Pancreas (tissue), 10 donors: ENCODE data around the gene PRSS1. TPM values are rescaled to one million over a fixed set of nuclear protein-coding genes. Genes with fewer than 3 reads are reported as not detected.
A peak's percentile ranks its signal among the peaks of the same experiment; 100 is the strongest.
"Not testable (repeated sequence)": the region's sequence is repeated elsewhere in the genome, so short reads cannot be mapped to it uniquely, and the experiment has no call there.

Experiments
- ATAC-seq, 4 donors: fragments of 200-7000 bp; cut with Tn5 transposase; one replicate each; pipeline versions ENCODE4 v1.8.0 to v1.9.1; 2020; ENCODE audit warnings: mild to moderate bottlenecking in 4 of 4, moderate library complexity in 4 of 4
- DNase-seq, 6 donors: peaks; one replicate each; pipeline ENCODE4 v3.0.0-alpha.2; 2020
- FAIRE-seq: peaks from 2 replicates; lab custom pipeline; 2012; peaks lifted over from hg19 to GRCh38; lab: Jason Lieb, UNC
- H3K27ac ChIP-seq, 4 donors: fragments of 200-600 bp; sonication (generic); 1 replicate in 3 of 4; 2 replicates in 1 of 4; pipeline versions ENCODE4 v1.5.0 to v1.8.0; 2020
- H3K27me3 ChIP-seq, 4 donors: fragments of 200-600 bp; one replicate each; pipeline ENCODE4 v1.8.0; 2021
- H3K36me3 ChIP-seq, 3 donors: fragments of 200-600 bp; sonication (generic) in 1 of 3; one replicate each; pipeline versions ENCODE4 v1.5.0 to v1.8.0; 2020 to 2021
- H3K4me1 ChIP-seq, 3 donors: fragments of 200-600 bp; one replicate each; pipeline ENCODE4 v1.8.0; 2021
- H3K4me3 ChIP-seq, 4 donors: fragments of 200-600 bp; sonication (generic) in 2 of 4; one replicate each; pipeline versions ENCODE4 v1.5.0 to v1.8.0; 2020 to 2021
- H3K9me3 ChIP-seq, 4 donors: fragments of 200-600 bp; one replicate each; pipeline ENCODE4 v1.8.0; 2021
- CTCF ChIP-seq, 4 donors: fragments of 200-600 bp; sonication (generic) in 3 of 4; IDR thresholded peaks; one replicate each; pipeline versions ENCODE4 v1.5.0 to v1.8.0; 2021; ENCODE audit warnings: antibody characterized with exemption in 4 of 4
- WGBS, 2 donors: extraction: QIAGEN DNeasy Blood & Tissue Kit; methylation state at CpG; one replicate each; pipeline ENCODE4 v1.1.7; 2013; 5-methylcytosine and 5-hydroxymethylcytosine counted together
- intact Hi-C, 3 donors: fragments of 100-400 bp; cut with DNase I; formaldehyde crosslinking; loops; one replicate each; pipeline versions ENCODE4 v1.11.1 to v1.14.2; 2022
- polyA plus RNA-seq, 2 donors: library from polyadenylated mRNA; stranded (reverse); fragments of 200-250 nt; gene quantifications; one replicate each; pipeline ENCODE4 v1.2.3, GENCODE V29; 2013
- total RNA-seq, 6 donors: library from RNA; stranded (reverse); fragmentation: NEBNext Ultra II Directional in 4 of 6; extraction: Animal tissue kit (Norgen Biotek cat#: 25700) in 4 of 6; gene quantifications; one replicate each; pipeline versions ENCODE4 v1.2.1 to v1.2.4, GENCODE V29; 2021 to 2023
- donor health status: healthy with polysubstance abuse.
- donor health status: DM: no; HTN: no; CAD: no; lungs with moderate emphysema.
- donor health status: DM: no; HTN: no; CAD: no.
- donor health status: control.
- donor health status: control.
- donor health status: Bipolar disorder and iron deficiency.
- donor health status: DM: yes; HTN: yes; CAD: no.
- donor health status: DM: no; HTN: no; CAD: no.
- donor health status: DM: no; HTN: no; CAD: no.
- donor health status: DM: yes; HTN: yes; CAD: no.

The PRSS1 gene
- total and polyA plus RNA-seq, 8 donors: 22,582 to 66,172 (median 41,529) TPM

GRCh38 chr7:142767861-142768260 lies 18.6 kb downstream of the PRSS1 start:
- ATAC-seq: no peak
- no peak for FAIRE-seq
- WGBS, 2 donors: 84 to 91% methylated on average over 1 of the region's 1 CpG
- Histone ChIP-seq H3K36me3 (peaks cover 0 to 12% (median 0%) of the 10 kb centered on the region in 3 donors), H3K9me3 (no peaks in the 10 kb centered on the region), H3K27ac (no peak overlapping the region), H3K4me3 (no peak overlapping the region), H3K27me3 (no peaks in the 10 kb centered on the region), H3K4me1 (peaks cover 8 to 22% (median 10%) of the 10 kb centered on the region in 3 donors)
- intact Hi-C loops: no loop called here
- DNase-seq: no peak
- TF ChIP-seq CTCF (IDR thresholded peaks at IDR 0.05): no peak

- DNase-seq: peak in 1 of 6 donors; percentile 67
- H3K27ac ChIP-seq: peak overlapping the region in 1 of 4 donors; percentile 27
- intact Hi-C loops, H3K4me3 ChIP-seq, ATAC-seq, H3K27me3 ChIP-seq, H3K9me3 ChIP-seq, FAIRE-seq: not testable (repeated sequence)
- H3K36me3 ChIP-seq: peaks cover 0 to 18% (median 0%) of the 10 kb centered on the region in 3 donors
- peaks cover 8 to 22% (median 10%) of the 10 kb centered on the region in 3 donors for H3K4me1 ChIP-seq
- 47 to 50% methylated on average over 3 of the region's 3 CpGs for WGBS, 2 donors
Measured at GRCh38 chr7:142768885-142769284, 19.6 kb downstream of the PRSS1 start.

- Histone ChIP-seq H3K36me3 (peaks cover 0 to 18% (median 0%) of the 10 kb centered on the region in 3 donors), H3K9me3 (no peaks in the 10 kb centered on the region), H3K27ac (peak within 1 kb of the TSS; percentile 65 to 87 (median 74)), H3K4me3 (peak within 1 kb of the TSS; percentile 11 to 62 (median 38)), H3K27me3 (no peaks in the 10 kb centered on the region), H3K4me1 (peaks cover 8 to 22% (median 10%) of the 10 kb centered on the region in 3 donors)
- intact Hi-C loops: no loop called here
- no peak for TF ChIP-seq CTCF (IDR thresholded peaks at IDR 0.05)
- 35 to 38% methylated on average over 7 of the region's 7 CpGs for WGBS, 2 donors
- DNase-seq (peak in 4 of 6 donors; percentile 70 to 92 (median 86)), FAIRE-seq (no peak), ATAC-seq (peak; percentile 39 to 72 (median 61))
Measured at GRCh38 chr7:142770661-142771352, 21.5 kb downstream of the PRSS1 start, which contains the start of gene PRSS2. Gene PRSS2, plus strand, starts transcription at chr7:142770970. Its CDS starts 13 bp downstream, at chr7:142770983.

GRCh38 chr7:142771353-142771723 lies 22.1 kb downstream of the PRSS1 start:
- peak overlapping the region; percentile 65 to 87 (median 74) for H3K27ac ChIP-seq
- no peak for ATAC-seq
- no peaks in the 10 kb centered on the region for H3K27me3 ChIP-seq
- no peak for DNase-seq
- no peak for TF ChIP-seq CTCF (IDR thresholded peaks at IDR 0.05)
- H3K4me1 ChIP-seq: peaks cover 8 to 22% (median 10%) of the 10 kb centered on the region in 3 donors
- peaks cover 0 to 18% (median 0%) of the 10 kb centered on the region in 3 donors for H3K36me3 ChIP-seq
- no peak for FAIRE-seq
- intact Hi-C loops: no loop called here
- 16 to 19% methylated on average over 5 of the region's 5 CpGs for WGBS, 2 donors
- no peaks in the 10 kb centered on the region for H3K9me3 ChIP-seq
- H3K4me3 ChIP-seq: peak overlapping the region; percentile 11 to 62 (median 38)

- H3K9me3 ChIP-seq: no peaks in the 10 kb centered on the region
- intact Hi-C loops: no loop called here
- no peak for TF ChIP-seq CTCF (IDR thresholded peaks at IDR 0.05)
- 16 to 28% methylated on average over 6 of the region's 6 CpGs for WGBS, 2 donors
- DNase-seq: peak in 1 of 6 donors; percentile 60
- peak overlapping the region; percentile 65 to 87 (median 74) for H3K27ac ChIP-seq
- H3K27me3 ChIP-seq: no peaks in the 10 kb centered on the region
- peaks cover 0 to 18% (median 0%) of the 10 kb centered on the region in 3 donors for H3K36me3 ChIP-seq
- no peak for ATAC-seq
- FAIRE-seq: no peak
- peak overlapping the region; percentile 11 to 62 (median 38) for H3K4me3 ChIP-seq
- H3K4me1 ChIP-seq: peaks cover 10 to 22% (median 12%) of the 10 kb centered on the region in 3 donors
Measured at GRCh38 chr7:142772051-142772450, 22.8 kb downstream of the PRSS1 start.
